ENCODE measurements around the gene PDLIM4.

Gene PDLIM4

DNA sequence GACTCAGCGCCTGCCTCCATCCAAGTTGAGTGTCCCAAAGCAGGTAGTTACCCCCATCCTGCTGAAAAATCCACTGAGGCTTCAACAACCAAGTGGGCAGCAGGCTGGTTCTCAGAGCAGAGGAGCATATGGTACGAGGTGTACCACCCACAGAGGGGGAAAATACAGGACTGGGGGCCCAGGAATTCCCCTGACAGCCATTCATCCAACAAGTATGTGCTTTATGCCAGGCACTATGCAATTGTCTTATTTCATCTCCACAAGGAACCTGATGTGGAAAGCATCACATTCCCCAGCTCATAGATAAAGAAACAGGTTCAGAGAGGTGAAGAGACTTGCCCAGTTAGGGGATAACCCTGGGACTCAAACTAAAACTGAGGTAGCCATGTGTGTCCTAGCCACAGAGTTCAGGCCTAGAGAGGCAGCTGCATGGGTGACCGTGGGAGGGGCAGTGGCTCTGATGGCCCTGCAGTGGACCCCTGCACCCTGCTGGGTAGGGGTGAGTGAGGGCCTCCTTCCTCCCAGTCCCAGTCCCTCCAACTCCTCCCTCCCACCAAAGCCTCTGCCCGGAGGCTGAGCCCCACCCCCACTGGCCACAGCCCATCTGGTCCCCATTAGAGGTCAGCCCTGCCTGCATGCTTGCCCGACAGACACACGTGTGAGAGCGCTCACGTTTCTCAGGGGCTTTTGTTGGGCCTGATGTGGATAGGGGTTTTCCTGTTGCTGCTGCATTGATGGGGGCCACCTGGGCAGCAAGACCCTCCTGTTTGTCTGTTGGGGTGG lies 11.5 kb downstream of the PDLIM4 start:
- no peak for DNase-seq

DNA sequence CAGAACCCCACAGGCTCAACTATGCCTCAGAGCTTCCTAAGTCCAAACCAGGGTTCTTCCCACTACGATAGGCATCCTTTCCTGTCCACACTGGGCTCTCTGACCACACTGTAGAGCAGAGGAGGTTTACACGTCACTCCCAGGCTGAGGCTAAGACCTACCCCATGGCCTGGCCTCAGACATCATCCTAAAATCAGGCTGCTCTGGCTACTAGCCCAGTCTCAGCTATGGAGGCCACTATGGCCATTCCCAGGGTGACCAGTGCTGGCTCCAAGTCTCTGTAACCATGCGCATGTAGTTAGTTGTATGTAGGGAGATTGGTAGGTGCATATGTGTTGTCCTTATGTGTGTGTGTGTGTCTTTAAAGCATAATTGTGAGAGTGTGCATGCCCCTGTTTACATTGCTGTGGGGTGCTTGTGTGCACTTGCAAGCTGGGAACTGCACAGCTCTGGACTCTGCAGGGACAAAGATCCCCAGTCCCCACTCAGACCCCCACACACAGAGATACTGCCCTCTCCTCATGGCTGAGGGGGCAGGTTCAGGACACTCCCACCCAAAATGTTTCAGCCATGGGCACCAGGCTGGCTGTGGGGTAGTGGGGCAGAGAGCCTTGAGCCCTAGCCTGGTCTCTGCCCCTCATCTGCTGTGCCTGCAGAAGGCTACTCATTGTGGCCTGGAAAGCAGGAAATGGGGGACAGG lies 12.3 kb downstream of the PDLIM4 start:
- no peak for DNase-seq

DNA sequence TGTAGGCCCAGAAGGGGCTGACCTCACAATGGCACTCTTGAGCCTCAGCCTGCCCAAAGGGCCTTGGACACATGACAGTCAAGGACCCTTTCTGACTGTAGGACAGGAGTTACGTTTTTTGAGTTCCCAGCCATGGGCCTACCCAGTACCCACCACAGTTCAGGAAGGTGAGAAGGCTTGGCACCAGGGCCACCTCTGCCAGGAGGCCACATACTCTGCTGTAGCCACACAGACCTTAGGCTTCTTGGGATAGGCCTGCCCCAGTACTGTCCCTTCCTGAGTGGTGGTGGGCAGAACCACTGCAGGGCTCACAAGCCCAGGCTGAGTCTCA lies 12.8 kb downstream of the PDLIM4 start:
- DNase-seq: no peak

DNA sequence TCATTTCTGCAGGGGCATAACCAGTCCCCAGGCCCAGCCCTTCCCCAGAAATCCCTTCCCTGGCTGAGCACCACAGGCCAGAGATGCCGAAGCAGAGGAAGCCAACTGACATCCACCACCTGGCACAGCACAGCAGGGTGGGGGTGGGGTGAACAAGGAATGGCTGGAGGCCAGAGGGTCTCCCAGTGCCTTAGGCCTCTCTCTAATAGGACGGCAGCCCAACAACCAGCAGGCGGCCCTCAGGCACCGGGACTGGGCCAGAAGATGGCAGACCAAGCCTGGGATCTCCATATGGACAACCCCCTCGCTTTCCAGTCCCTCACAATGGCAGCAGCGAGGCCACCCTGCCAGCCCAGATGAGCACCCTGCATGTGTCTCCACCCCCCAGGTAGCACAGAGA lies 13.2 kb downstream of the PDLIM4 start:
- DNase-seq: no peak

DNA sequence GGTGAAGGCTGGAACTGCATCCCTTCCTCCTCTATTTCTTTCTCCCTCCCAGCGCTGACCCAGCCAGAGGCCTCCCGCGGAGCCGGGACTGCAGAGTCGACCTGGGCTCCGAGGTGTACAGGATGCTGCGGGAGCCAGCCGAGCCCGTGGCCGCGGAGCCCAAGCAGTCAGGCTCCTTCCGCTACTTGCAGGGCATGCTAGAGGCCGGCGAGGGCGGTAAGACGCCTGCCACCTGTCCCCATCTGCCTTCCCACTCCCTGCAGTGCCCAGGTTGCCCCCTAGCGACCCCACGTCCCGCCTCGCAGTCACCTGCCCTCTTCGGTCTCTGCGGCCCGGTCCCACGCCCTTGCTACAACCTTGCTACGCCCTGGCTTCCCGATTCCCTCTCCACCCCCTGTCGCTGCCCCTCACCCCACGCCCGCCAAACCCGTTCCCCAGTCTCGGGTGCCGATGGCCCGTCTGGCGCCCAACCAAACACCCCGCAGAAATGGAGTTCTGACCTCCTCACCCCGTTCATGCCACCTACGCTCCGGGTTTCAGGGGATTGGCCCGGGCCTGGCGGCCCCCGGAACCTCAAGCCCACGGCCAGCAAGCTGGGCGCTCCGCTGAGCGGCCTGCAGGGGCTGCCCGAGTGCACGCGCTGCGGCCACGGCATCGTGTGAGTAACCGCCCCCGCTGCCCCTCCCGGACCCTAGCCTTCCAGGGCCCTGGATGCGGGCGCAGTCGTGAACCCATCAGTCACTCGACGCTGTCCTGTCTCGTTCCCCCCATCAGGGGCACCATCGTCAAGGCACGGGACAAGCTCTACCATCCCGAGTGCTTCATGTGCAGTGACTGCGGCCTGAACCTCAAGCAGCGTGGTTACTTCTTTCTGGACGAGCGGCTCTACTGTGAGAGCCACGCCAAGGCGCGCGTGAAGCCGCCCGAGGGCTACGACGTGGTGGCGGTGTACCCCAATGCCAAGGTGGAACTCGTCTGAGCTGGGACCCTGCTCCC lies 14.1 kb downstream of the PDLIM4 start:
- no peak for DNase-seq

DNA sequence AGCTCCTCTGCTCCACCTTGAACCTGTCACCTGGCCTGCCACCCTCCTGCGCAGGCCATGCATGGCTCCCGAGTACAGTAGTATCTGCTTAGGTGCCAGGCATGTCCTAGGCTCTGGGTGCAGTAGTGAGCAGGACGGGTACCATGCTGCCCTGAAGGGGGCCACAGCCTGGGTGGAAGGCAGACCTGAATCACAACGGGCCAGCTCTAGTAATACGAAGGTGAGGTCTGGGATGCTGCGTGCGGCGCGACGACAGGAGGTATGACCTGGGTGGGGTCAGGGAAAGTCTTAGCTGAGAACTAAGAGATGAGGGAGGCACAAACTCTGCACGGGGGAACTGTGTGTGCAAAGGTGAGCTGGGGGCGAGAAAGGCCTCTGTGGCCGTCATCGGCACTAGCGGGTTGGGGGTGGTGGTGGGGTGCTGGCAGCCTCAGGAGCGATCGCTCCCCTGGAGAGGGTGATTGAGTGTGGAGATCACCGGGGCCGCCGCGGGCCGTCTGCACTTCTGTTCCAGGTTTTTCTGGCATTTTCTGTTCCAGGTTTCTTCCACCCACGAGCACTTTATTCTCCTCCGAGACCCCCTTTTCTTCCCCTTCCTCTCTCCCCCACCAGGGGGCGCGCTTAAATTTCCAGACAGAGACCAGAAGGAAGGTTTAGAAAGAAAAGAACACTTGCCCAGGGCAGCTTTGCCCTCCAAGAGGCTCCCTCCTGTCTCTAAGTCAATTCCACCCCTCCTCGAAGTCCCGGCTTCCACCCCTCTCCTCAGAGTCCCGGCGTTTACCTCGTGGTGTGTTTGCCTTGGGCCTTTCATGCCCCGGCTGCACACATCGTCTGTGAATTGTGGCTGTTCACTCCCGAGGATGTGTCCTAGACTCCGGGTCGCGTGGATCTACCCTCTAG lies 15.1 kb downstream of the PDLIM4 start:
- peak; percentile 42 for DNase-seq

DNA sequence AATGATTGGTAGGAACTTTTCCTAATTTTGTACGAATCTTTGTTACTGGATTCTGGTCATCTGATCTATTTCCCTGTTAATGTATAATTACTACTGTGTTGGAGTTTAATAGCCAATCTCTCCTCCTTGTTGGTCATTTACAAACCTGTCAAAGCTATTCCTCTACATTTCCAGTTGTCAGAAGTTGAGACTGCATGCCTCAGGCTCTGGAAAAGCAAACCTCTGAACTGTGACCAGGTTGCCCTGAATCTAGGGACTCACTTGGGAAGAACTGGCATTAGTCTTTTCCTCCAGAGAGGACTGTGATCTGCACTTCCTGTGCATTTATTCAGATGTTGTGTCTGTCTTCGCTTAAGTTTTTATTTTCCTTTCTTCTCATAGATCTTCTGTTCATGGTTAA lies 16.1 kb downstream of the PDLIM4 start:
- DNase-seq: no peak

DNA sequence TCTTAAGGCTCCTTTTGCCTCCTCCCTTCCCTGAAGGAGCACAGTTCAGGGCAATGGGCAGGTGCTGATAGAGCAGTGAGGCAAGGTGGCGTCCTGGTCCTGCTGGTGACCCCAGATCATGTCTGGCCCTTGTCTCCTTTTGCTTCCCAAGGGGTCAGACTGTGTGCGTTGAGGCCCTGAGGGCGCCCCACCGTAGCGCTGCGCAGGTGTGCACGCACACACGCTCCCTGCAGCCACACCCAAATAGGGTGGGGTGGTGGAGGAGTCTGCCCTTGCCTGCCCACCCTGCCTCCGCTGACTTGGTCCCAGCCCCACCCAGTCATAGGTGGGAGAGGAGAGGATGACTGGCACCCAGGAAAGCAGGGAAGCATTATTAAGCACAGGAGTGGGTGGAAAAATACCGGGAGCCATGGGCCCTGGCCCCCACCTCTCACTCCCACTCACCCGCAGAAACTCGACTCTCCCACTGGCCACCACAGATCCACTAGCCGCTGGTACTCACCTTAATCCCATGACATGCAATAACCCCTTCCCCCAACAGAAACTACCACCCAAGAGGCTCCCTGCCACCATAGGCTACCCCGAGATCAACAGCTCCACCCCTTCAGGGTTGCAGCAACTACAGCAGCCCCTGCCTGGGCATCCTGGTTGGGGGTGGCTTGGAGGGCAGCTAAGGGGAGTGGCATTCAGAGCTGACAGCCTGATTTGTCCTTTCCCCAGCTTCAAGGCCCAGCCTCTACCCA lies 16.7 kb downstream of the PDLIM4 start:
- no peak for DNase-seq

DNA sequence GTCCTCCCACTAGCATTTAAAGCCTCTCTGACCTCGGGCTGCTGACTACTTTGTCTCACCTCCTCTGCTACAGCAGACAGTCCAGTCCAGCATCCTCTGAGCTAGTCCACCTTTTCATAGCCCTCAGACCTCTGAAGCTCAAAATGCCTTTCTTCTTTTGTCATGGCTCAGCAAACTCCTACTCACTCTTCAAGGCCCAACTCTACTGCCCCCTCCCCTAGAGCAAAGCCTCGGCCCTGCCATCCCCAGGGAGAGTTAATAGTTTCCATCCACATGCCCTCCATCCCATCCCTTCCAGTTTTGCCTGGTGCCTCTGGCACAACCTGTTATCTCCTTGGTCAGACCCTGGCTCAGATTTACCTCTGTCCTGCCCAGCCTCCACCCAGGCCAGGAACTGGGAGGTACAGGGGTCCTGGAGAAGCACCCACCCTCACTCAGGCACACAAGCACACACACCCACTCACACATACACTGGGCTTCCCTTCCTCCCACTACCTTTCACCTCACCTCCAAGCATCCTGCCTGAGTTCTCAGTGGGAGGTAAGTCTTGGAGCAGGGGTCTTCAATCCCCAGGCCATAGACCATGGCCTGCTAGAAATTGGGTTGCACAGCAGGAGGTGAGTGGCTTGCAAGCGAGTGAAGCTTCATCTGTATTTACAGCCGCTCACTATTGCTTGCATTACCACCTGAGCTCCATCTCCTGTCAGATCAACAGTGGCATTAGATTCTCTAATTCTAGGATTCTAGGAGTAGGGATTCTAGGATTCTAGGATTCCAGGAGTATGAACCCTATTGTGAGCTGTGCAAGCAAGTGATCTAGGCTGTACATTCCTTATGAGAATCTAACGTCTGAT lies 18.1 kb downstream of the PDLIM4 start:
- no peak for DNase-seq

DNA sequence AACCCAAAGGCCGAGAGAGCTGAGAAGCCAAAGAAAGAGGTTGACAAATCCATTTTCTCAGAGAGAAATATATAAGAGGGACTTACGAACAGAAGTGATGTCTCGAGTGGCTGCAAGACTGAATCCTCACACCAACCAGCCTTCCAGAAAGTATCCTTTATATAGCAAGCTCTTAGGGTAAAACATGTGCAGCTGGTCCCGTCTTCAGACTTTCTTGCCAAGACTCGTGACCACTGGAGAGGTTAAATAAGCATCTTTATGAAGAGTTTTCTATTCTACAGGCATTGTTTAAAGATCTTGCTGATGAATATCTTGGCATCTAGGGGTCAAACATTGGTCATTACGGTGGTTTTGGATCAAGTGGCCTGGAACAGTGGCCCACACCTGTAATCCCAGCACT lies 19.8 kb downstream of the PDLIM4 start:
- no peak for DNase-seq

DNA sequence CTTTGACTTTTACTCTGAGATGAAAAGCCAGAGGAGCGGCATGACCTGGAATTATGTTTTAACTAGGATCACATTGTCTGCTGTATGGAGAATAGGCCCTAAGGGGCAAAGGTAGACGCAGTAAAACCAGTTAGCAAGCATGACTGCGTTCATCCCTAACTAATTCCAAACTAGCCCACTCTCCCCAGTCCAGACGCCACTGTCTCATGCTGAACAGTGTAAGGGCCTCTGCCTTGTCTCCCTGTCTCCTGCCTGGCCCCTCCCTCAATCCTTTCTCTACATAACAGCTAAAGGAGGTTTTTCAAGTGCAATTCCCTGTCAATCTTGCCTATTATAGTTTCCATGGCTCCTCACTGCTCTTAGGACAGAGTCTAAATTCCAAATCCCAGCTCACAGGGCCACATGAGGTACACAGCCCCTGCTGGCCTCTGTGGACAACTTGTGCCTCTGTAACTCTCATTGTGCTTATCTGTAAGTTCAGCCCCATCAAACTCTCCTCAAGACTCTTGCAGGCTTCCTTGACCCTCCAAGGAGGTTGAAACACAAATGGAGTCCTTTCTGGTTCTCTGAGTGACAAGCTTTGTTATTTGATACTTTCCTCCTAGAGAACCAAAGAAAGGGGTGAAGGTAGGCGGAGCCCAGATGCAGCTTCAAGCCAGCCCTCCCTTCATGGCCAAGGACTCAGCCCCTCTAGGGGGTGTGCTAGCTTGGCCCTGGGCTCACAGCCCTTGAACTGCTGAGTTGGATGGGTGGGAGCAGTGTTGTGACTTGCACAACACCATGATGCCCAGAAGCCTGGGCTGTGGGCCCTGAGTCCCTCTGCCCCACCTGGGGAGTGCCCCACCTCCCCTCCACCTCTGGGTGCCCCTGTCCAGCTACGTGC lies 20.7 kb downstream of the PDLIM4 start:
- no peak for DNase-seq

DNA sequence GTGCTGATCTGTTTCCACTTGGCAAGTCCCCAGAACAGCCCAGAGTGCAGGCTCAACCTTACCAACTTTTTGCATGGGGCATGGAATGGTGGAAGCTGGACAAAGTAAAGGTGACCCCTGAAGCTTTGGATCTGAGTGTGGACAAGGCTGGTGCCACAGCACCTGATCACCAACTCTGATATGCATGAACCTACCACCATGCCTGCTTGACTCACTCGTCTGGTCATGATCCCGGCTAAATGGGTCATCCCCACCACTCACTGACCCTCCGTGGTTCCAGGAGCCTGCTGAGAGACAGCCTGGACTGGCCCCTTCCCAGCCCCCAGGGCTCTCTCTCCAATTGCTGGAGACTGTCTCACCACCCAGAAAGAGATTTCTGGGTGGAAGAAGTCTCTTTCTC lies 22.3 kb downstream of the PDLIM4 start:
- DNase-seq: no peak

DNA sequence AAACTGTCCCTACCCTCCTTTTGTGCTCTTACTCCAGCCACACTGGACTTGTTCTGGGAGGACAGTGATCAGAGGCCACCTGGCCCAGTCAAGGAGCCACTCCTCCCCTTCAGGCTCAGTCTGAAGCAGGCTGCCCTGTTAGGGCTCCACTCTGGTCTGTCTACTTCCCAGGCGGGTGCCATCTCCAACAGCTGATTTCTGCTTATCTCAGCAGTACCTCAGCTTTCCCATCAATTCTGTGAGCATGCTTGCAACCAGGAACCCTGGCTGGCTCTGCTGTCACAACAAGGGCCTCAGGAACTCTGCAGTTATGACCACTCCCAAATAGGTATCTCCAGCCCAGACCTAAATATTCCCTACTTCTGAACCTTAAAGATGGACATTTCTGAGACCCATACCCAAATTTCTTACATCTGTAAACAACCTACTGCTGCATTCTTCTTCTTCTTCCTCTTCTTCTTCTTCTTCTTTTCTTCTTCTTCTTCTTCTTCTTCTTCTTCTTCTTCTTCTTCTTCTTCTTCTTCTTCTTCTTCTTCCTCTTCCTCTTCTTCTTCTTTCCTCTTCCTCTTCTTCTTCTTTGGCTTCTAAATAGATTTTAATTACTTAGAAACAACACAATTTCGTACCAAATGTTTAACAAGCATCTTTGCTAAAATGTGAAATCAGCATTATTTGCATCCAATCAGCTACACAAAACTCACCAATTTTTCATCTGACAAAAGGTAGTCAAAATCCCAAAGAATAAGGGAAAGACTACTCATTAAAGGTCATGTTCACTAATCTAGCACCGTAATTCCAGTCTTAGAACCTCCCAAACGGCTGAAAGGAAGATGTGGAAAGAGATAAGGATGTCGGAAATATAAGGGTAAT lies 23.1 kb downstream of the PDLIM4 start:
- no peak for DNase-seq

DNA sequence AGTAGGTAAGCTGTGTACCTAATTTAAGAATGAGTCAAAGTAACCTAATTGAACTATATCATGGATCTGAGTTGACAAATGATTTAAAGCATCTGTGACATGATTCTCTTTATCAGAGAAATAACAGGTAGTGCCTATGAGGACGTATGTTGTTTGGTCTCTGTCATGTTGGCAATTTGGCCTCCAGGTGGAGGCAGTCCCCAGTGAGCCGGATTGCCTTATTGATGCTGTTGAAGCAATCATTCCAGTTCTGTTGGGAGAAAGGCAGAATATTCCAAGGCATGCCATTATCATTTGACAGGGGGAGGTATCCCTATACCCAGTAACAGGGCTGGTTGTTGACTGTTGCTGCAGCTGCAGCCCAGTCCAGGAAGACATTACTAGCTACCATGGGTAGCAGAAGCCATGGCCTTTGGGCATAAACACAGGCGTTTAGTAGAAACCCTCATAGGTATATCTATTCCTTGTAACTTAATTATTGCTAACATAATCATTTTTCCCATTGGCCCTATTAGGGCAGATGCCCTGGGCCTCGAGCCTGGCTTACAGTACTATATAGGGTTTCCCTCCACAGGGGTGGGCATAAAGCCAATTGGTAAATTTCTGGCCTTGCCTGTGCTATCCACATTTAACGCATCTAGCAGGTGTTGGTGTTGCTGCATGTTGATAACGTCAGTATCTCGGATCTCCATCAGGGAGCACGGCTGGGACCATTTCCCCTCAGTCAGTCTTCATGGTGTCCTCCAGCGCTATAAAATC lies 24.5 kb downstream of the PDLIM4 start:
- no peak for DNase-seq

DNA sequence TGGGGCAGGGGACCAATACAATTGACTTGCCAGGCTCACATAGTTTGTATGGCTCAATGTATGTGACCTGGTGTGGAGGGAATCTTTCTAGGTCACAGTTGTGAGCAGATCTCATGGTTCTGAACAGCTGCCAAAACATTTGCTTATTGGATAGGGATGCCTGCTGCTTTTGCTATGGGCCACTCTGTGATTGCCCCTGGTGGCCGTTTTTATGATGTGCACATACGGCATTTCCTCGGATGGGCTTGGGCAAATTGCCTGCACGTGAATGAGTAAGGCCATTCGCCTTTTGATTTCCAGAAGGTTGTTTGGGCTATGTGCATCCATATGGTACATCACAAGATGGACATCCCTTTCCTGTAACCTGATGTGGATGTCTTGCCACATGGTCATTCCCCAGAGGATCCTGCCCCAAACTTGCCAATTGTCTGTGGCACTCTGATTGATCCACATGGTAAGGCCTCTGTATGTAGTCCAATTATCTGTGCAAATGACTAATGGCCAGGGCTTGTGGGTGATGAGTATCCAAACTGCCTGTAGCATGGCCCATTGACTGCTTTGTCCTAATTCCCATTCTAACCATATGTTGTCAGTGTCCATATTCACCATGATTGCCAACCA lies 26.0 kb downstream of the PDLIM4 start:
- DNase-seq: no peak

DNA sequence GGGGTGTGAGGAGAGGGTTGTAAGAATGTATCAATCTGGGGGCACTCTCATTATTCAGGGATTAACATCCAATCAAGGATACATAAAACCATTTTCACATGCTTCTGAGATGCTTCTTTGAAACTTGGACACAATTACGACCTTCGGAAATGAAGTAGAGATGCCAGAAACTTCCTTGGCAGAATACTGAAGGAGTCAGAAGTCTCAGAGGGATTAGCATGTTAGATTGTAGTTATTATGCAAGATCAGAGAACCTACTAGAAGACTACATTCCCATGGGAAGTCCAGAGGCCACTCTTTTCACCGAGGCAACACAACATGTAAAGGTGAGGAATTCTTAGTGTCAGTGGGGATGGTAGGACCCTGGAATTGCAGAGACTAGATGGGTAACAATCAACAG lies 31.6 kb downstream of the PDLIM4 start:
- DNase-seq: no peak

DNA sequence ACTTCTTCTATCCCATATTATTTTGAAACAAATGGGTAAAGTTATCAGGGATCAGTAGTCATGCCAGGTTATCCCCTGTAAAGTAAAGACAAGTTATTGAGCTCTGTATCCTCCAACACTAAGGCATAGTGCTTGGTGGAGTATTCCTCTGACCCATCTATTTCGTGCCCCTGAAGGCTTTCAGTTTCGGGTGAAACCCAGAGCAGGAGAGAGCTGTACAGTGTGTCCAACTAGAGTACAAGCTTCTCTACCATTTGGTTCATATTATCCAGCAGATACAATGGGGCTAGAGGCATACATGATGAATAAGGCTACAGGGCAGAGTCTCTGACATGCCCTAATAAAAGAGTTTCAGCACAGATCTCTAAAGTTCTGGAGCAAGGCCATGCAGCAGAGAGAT lies 33.5 kb downstream of the PDLIM4 start:
- no peak for DNase-seq

All from NCI-H774 (cell line).